GM12801 (cell line): Measurements from ENCODE around the gene LASP1.

Source experiments
- TF ChIP-seq, protein P1 (sequence below): IDR thresholded peaks from one replicate; pipeline ENCODE4 v1.5.1; 2011; ENCODE audit warnings: control low read depth; ENCODE audit not compliant: insufficient read length; ENCODE audit errors: extremely low read depth

Gene LASP1

DNA sequence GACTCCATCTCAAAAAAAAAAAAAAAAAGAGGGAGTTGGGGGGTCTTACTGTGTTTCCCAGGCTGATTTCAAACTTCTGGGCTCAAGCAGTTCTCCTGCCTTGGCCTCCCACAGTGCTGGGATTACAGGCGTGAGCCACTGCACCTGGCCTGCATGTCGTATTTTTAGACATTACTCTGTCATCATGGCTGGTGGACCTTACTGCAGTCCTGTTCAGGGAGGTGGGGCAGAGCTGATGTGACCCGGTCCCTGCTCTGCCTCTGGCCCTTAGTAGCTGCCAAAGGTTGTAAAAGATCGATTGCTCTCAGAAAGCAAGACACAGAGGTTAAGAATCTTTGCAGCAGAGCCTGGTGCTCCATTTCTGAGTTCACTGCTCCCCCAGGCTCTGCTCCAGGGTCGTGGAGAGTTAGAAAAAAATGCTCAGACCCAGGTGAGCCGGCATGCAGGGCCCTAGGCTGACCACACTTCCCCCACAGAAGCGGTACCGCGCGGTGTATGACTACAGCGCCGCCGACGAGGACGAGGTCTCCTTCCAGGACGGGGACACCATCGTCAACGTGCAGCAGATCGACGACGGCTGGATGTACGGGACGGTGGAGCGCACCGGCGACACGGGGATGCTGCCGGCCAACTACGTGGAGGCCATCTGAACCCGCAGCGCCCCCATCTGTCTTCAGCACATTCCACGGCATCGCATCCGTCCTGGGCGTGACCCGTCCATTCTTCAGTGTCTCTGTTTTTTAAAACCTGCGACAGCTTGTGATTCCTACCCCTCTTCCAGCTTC, 48.5 kb downstream of the LASP1 start:
- TF ChIP-seq, protein P1, sequence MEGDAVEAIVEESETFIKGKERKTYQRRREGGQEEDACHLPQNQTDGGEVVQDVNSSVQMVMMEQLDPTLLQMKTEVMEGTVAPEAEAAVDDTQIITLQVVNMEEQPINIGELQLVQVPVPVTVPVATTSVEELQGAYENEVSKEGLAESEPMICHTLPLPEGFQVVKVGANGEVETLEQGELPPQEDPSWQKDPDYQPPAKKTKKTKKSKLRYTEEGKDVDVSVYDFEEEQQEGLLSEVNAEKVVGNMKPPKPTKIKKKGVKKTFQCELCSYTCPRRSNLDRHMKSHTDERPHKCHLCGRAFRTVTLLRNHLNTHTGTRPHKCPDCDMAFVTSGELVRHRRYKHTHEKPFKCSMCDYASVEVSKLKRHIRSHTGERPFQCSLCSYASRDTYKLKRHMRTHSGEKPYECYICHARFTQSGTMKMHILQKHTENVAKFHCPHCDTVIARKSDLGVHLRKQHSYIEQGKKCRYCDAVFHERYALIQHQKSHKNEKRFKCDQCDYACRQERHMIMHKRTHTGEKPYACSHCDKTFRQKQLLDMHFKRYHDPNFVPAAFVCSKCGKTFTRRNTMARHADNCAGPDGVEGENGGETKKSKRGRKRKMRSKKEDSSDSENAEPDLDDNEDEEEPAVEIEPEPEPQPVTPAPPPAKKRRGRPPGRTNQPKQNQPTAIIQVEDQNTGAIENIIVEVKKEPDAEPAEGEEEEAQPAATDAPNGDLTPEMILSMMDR: no peak

DNA sequence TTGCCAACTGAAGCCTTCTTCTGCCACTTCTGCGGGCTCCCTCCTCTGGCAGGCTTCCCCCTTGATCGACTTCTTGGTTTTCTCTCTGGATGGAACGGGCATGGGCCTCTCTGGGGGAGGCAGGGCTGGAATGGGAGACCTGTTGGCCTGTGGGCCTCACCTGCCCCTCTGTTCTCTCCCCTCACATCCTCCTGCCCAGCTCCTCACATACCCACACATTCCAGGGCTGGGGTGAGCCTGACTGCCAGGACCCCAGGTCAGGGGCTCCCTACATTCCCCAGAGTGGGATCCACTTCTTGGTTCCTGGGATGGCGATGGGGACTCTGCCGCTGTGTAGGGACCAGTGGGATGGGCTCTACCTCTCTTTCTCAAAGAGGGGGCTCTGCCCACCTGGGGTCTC, 49.1 kb downstream of the LASP1 start:
- TF ChIP-seq, protein P1: no peak

DNA sequence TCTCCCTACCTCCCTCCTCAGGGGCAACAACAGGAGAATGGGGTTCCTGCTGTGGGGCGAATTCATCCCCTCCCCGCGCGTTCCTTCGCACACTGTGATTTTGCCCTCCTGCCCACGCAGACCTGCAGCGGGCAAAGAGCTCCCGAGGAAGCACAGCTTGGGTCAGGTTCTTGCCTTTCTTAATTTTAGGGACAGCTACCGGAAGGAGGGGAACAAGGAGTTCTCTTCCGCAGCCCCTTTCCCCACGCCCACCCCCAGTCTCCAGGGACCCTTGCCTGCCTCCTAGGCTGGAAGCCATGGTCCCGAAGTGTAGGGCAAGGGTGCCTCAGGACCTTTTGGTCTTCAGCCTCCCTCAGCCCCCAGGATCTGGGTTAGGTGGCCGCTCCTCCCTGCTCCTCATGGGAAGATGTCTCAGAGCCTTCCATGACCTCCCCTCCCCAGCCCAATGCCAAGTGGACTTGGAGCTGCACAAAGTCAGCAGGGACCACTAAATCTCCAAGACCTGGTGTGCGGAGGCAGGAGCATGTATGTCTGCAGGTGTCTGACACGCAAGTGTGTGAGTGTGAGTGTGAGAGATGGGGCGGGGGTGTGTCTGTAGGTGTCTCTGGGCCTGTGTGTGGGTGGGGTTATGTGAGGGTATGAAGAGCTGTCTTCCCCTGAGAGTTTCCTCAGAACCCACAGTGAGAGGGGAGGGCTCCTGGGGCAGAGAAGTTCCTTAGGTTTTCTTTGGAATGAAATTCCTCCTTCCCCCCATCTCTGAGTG, 49.6 kb downstream of the LASP1 start:
- TF ChIP-seq, protein P1: no peak

DNA sequence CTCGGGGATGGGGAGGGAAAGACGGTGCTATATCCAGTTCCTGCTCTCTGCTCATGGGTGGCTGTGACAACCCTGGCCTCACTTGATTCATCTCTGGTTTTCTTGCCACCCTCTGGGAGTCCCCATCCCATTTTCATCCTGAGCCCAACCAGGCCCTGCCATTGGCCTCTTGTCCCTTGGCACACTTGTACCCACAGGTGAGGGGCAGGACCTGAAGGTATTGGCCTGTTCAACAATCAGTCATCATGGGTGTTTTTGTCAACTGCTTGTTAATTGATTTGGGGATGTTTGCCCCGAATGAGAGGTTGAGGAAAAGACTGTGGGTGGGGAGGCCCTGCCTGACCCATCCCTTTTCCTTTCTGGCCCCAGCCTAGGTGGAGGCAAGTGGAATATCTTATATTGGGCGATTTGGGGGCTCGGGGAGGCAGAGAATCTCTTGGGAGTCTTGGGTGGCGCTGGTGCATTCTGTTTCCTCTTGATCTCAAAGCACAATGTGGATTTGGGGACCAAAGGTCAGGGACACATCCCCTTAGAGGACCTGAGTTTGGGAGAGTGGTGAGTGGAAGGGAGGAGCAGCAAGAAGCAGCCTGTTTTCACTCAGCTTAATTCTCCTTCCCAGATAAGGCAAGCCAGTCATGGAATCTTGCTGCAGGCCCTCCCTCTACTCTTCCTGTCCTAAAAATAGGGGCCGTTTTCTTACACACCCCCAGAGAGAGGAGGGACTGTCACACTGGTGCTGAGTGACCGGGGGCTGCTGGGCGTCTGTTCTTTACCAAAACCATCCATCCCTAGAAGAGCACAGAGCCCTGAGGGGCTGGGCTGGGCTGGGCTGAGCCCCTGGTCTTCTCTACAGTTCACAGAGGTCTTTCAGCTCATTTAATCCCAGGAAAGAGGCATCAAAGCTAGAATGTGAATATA, 50.8 kb downstream of the LASP1 start:
- TF ChIP-seq, protein P1: no peak

DNA sequence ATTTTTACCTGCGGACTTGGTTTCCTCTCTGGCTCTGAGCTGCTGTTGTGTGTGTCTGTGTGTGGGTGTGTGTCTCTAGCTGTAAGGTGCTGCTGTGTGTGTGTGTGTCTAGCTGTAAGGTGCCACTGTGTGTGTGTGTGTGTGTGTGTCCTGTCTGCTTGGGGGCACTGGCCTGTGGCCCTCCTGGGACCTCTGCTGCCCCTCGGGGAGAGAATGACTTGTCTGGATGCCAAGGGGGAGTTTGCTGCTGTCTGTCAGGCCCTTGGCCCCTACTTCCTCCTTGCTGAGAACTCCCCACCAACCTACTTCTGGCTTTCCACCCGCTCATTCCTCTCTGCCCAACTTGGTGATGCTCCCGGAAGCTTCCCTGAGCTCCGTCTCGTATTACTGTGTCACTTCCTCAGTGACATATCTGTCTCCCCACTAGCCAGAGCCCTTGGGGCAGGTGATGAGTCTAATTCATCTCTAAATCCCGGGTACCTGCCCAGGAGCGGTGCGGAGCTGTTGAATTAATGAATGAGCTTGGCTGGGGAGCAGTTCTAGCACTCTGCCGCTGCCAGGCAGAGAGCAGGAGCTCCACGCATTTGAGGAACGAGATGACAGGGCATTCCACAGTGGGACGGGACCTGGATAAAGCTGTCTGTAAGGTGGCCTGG, 52.0 kb downstream of the LASP1 start:
- TF ChIP-seq, protein P1: no peak

DNA sequence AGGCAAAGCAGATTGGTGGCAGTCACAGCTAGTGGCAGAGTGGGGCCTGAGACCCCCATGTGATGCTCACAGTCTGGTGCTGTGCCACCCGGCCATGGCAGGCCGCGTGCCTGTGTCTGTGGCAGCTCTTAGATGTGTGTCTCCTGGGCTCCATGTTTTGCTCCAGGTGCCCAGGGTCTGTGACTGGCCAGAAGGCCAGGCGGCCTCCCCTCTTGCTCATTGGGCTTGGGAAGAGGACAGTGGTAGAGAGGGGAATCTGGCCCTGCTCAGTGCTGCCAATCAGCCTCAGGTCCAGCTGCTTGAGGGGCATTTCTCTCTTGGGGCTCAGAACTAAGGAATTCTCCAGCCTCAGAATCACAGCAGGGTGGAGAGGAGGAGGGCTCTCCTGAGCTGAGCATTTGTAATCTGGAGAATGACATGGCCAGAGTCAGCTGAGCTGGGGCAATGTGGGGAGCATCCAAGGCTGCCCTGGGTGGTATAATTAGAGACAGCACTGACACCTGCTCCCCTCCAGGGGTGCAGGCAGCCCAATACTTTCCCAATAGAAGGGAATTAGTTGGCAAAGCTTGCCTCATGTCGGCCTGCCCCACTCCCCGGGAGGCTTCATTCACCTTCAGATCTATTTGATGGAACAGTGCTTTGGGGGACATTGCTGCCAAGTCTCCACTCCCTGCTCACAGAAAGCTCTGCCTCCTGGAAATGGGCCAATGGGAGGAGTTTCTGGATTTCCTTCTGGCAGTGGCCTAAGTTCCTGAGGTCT, 52.9 kb downstream of the LASP1 start:
- TF ChIP-seq, protein P1: no peak
